Stimulated activated CD4-positive, alpha-beta T cell treated with anti-CD3 and anti-CD28 coated beads, Interleukin-2, amount 100 ng/mL, for 4 hours (primary cell): ENCODE measurements around the gene PROM1.

Experiments
- DNase-seq: peaks from one replicate; pipeline ENCODE4 v3.0.0-alpha.2; 2020; ENCODE audit warnings: low read depth

Gene PROM1

GRCh38 chr4:16056681-16057385 is 27.0 kb downstream of the PROM1 start:
- DNase-seq, result no peak

GRCh38 chr4:16055873-16056272 is 27.9 kb downstream of the PROM1 start:
- DNase-seq, result no peak

GRCh38 chr4:16055471-16055870 is 28.4 kb downstream of the PROM1 start:
- no peak for DNase-seq

GRCh38 chr4:16052939-16053338 is 30.9 kb downstream of the PROM1 start:
- no peak for DNase-seq

GRCh38 chr4:16051980-16052379 is 31.8 kb downstream of the PROM1 start:
- no peak for DNase-seq

GRCh38 chr4:16051132-16051531 is 32.7 kb downstream of the PROM1 start:
- no peak for DNase-seq

GRCh38 chr4:16050669-16051068 is 33.2 kb downstream of the PROM1 start:
- no peak for DNase-seq

GRCh38 chr4:16048619-16049419 is 35.0 kb downstream of the PROM1 start:
- no peak for DNase-seq

- no peak for DNase-seq
These were observed 38.1 kb downstream of the PROM1 start for GRCh38 chr4:16045687-16046086.

GRCh38 chr4:16043642-16044498 is 40.0 kb downstream of the PROM1 start:
- no peak for DNase-seq

GRCh38 chr4:16039139-16039538 is 44.7 kb downstream of the PROM1 start:
- DNase-seq, result no peak

- DNase-seq, result no peak
These were observed 45.9 kb downstream of the PROM1 start for GRCh38 chr4:16037901-16038300.

GRCh38 chr4:16035843-16036242 is 48.0 kb downstream of the PROM1 start:
- no peak for DNase-seq

- DNase-seq, result no peak
These were observed 49.6 kb downstream of the PROM1 start for GRCh38 chr4:16034010-16034748.

GRCh38 chr4:16032396-16032770 is 51.4 kb downstream of the PROM1 start:
- no peak for DNase-seq

- DNase-seq, result no peak
These were observed 52.1 kb downstream of the PROM1 start for GRCh38 chr4:16031546-16032395.

- DNase-seq, result no peak
These were observed 53.9 kb downstream of the PROM1 start for GRCh38 chr4:16029886-16030285.

- DNase-seq, result no peak
These were observed 54.6 kb downstream of the PROM1 start for GRCh38 chr4:16029262-16029661.

- no peak for DNase-seq
These were observed 56.2 kb downstream of the PROM1 start for GRCh38 chr4:16027626-16028025.

GRCh38 chr4:16027114-16027513 is 56.7 kb downstream of the PROM1 start:
- no peak for DNase-seq

- DNase-seq, result no peak
These were observed 57.6 kb downstream of the PROM1 start for GRCh38 chr4:16026160-16026761.
